B cell (primary cell): Measurements from ENCODE around the gene NFATC1. TPM values are rescaled to one million over a fixed set of nuclear protein-coding genes. Genes with fewer than 3 reads are reported as not detected.
A peak's percentile ranks its signal among the peaks of the same experiment; 100 is the strongest.

Experiments used
- ATAC-seq: fragments of 200-7000 bp; cut with Tn5 transposase; one replicate; pipeline ENCODE4 v1.10.0; 2021; ENCODE audit warnings: low read depth, mild to moderate bottlenecking, moderate number of reproducible peaks, moderate library complexity
- CTCF ChIA-PET: fragments of 350-600 bp; sonication (Branson Sonifier 250); formaldehyde crosslinking; loops from one replicate; lab custom pipeline; 2021; ENCODE audit warnings: antibody characterized with exemption, inconsistent platforms; lab: Charles Lee
- POLR2A ChIA-PET: fragments of 350-600 bp; sonication (Branson Sonifier 250); formaldehyde crosslinking; loops from one replicate; lab custom pipeline; 2021; ENCODE audit warnings: antibody characterized with exemption; lab: Charles Lee
- DNase-seq: peaks from one replicate; pipeline ENCODE4 v3.0.0; 2013
- H2AFZ ChIP-seq: 2 replicates; pipeline ENCODE4 v1.6.1; 2012; ENCODE audit warnings: mild to moderate bottlenecking, low read depth, low read length; ENCODE audit not compliant: insufficient read depth, poor library complexity, severe bottlenecking
- H3K27ac ChIP-seq, 2 donors: 1 replicate in 1 of 2; 2 replicates in 1 of 2; pipeline ENCODE4 v1.5.1; 2012 to 2013; ENCODE audit warnings: low read length in 2 of 2, mild to moderate bottlenecking in 2 of 2, moderate library complexity in 1 of 2
- H3K27me3 ChIP-seq, 4 experiments: fragments of 200-600 bp in 1 of 4; sonication (generic) in 1 of 4; replicated peaks in 1 of 4; 1 replicate in 2 of 4; 2 replicates in 2 of 4; pipeline versions ENCODE4 v1.6.1 to v1.7.0; 2013 to 2016; ENCODE audit warnings: low read length in 3 of 4, mild to moderate bottlenecking in 2 of 4, mixed read lengths in 1 of 4, moderate library complexity in 1 of 4; ENCODE audit not compliant: insufficient read depth in 4 of 4, control insufficient read depth in 3 of 4; ENCODE audit errors: control extremely low read depth in 1 of 4
- H3K36me3 ChIP-seq, 2 experiments: replicated peaks in 1 of 2; 1 replicate in 1 of 2; 2 replicates in 1 of 2; pipeline versions ENCODE4 v1.6.1 to v1.7.1; 2013; ENCODE audit warnings: low read length in 1 of 2; ENCODE audit not compliant: insufficient read depth in 2 of 2, control insufficient read depth in 1 of 2; ENCODE audit errors: control extremely low read depth in 1 of 2, extremely low read depth in 1 of 2
- H3K4me1 ChIP-seq, 2 donors: fragments of 200-600 bp in 1 of 2; sonication (generic) in 1 of 2; 1 replicate in 1 of 2; 2 replicates in 1 of 2; pipeline versions ENCODE4 v1.5.1 to v1.6.1; 2013 to 2017; ENCODE audit warnings: low read length in 2 of 2; ENCODE audit not compliant: control insufficient read depth in 2 of 2, insufficient read depth in 2 of 2
- H3K4me2 ChIP-seq: replicated peaks from 2 replicates; pipeline ENCODE3; 2012; ENCODE audit warnings: mild to moderate bottlenecking, low read depth, low read length; ENCODE audit not compliant: poor library complexity, severe bottlenecking
- H3K4me3 ChIP-seq, 5 experiments: fragments of 200-600 bp in 1 of 5; sonication (generic) in 1 of 5; 1 replicate in 3 of 5; 2 replicates in 2 of 5; pipeline versions ENCODE4 v1.5.1 to v1.7.0; 2011 to 2016; ENCODE audit warnings: low read length in 4 of 5, mild to moderate bottlenecking in 4 of 5, low read depth in 2 of 5, control low read depth in 1 of 5, moderate library complexity in 1 of 5; ENCODE audit not compliant: insufficient read depth in 1 of 5; ENCODE audit errors: control extremely low read depth in 1 of 5, extremely low read depth in 1 of 5
- H3K79me2 ChIP-seq: fragments of 200-600 bp; sonication (generic); one replicate; pipeline ENCODE4 v1.6.0; 2016; ENCODE audit warnings: low read length; ENCODE audit not compliant: control insufficient read depth, insufficient read depth
- H3K9ac ChIP-seq: fragments of 200-600 bp; sonication (generic); 2 replicates; pipeline ENCODE4 v1.6.1; 2017; ENCODE audit warnings: mild to moderate bottlenecking, low read length, moderate library complexity
- H3K9me3 ChIP-seq, 3 donors: one replicate each; pipeline versions ENCODE4 v1.6.1 to v1.7.1; 2013; ENCODE audit warnings: low read length in 2 of 3; ENCODE audit not compliant: control insufficient read depth in 2 of 3, insufficient read depth in 1 of 3; ENCODE audit errors: control extremely low read depth in 1 of 3
- H4K20me1 ChIP-seq: 2 replicates; pipeline ENCODE4 v1.6.0; 2012; ENCODE audit warnings: mild to moderate bottlenecking, low read length; ENCODE audit not compliant: insufficient read depth, control insufficient read depth, poor library complexity, severe bottlenecking
- H3K27ac Mint-ChIP-seq: one replicate; pipeline ENCODE4 v1.8.0; 2021; ENCODE audit warnings: mixed read lengths
- H3K27me3 Mint-ChIP-seq: one replicate; pipeline ENCODE4 v1.8.0; 2021; ENCODE audit warnings: mixed read lengths
- H3K4me1 Mint-ChIP-seq: one replicate; pipeline ENCODE4 v1.8.0; 2021; ENCODE audit warnings: mixed read lengths
- H3K4me3 Mint-ChIP-seq: one replicate; pipeline ENCODE4 v1.8.0; 2021; ENCODE audit warnings: mixed read lengths
- H3K9me3 Mint-ChIP-seq: one replicate; pipeline ENCODE4 v1.8.0; 2022; ENCODE audit warnings: mixed read lengths; ENCODE audit not compliant: insufficient read depth
- EZH2 ChIP-seq: IDR thresholded peaks from 2 replicates; pipeline ENCODE4 v1.6.1; 2012; ENCODE audit warnings: borderline replicate concordance, low read depth, mild to moderate bottlenecking, moderate library complexity, low read length; ENCODE audit not compliant: insufficient read depth, poor library complexity, severe bottlenecking
- WGBS: methylation state at CpG from one replicate; pipeline ENCODE4 v1.1.5; 2013; ENCODE audit warnings: missing lambda C conversion rate; ENCODE audit not compliant: insufficient coverage; 5-methylcytosine and 5-hydroxymethylcytosine counted together
- intact Hi-C: fragments of 100-400 bp; cut with micrococcal nuclease; formaldehyde crosslinking; loops from one replicate; pipeline ENCODE4 v1.10.0; 2022
- polyA plus RNA-seq: library from polyadenylated mRNA; depleted of rRNA; stranded (reverse); fragments of >200 nt; gene quantifications from 2 replicates; pipeline ENCODE4 v1.2.3, GENCODE V29; 2012
- total RNA-seq, 2 donors: library from RNA; stranded (reverse); fragments of 120-200 nt in 1 of 2; gene quantifications; 1 replicate in 1 of 2; 2 replicates in 1 of 2; pipeline versions ENCODE4 v1.2.3 to v1.2.4, GENCODE V29; 2013 to 2022
- TF ChIP-seq, protein P1 (sequence below): fragments of 200-600 bp; IDR thresholded peaks from one replicate; pipeline ENCODE4 v1.8.0; 2022; ENCODE audit warnings: antibody characterized with exemption, mild to moderate bottlenecking

NFATC1 gene
- total and polyA plus RNA-seq, 2 donors (not counting 1 experiment from before 2014, with no cell fraction given): 32.2 to 108 TPM

DNA sequence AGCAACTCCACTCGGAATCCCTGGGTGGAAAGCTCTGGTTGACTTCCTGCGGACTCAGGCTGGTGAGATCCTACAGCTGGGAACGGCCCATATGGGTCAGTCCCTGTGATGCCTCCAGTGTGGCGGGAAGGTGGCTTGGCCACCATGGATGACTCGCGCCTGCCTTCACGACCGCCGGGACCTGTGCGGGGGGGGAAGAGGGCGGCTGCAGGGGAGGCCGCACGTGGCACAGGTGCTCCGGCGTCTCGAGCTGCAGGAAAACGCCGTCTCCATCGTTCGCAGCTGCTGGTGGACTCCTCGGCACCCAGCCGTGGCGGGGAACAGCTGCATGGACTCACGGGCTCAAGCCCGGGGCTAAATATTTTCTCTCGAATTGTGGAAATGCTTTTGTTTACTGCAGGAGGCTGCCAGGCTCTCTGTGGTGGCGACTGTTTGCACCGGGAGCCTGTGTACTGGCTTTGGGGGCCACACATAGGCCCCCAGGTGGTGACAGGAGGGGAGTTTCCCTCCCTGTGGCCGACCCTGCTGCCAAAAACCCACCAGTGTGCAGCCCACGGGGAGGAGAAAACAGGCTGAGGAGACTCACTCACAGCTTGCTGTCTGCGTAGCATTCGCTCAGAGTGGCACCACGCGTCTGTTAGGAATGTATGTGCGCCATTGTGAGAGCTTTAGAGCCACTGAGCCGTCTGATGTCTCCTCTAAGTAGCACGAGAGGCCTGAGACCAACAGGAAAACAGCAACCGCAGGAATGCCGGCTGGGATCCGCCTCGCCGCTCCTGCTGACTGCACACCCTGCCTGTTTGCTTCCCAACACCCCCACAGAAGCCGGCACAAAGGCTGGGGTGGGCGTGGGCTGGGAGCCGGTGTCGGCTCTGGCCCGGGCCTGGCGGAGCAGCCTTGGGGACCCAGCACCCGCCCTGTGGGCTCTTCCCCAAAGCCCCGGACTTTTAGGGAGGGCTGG is 89.2 kb downstream of the NFATC1 start:
- TF ChIP-seq EZH2: no peak
- TF ChIP-seq, protein P1, sequence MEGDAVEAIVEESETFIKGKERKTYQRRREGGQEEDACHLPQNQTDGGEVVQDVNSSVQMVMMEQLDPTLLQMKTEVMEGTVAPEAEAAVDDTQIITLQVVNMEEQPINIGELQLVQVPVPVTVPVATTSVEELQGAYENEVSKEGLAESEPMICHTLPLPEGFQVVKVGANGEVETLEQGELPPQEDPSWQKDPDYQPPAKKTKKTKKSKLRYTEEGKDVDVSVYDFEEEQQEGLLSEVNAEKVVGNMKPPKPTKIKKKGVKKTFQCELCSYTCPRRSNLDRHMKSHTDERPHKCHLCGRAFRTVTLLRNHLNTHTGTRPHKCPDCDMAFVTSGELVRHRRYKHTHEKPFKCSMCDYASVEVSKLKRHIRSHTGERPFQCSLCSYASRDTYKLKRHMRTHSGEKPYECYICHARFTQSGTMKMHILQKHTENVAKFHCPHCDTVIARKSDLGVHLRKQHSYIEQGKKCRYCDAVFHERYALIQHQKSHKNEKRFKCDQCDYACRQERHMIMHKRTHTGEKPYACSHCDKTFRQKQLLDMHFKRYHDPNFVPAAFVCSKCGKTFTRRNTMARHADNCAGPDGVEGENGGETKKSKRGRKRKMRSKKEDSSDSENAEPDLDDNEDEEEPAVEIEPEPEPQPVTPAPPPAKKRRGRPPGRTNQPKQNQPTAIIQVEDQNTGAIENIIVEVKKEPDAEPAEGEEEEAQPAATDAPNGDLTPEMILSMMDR: no peak
- Histone ChIP-seq H3K4me2 (no peak overlapping the region), H3K36me3 (peaks cover 0 to 70% of the 10 kb centered on the region in 2 experiments), H4K20me1 (peaks cover 65% of the 10 kb centered on the region), H3K9me3 (no peaks in the 10 kb centered on the region), H3K27ac (no peak overlapping the region), H2AFZ (no peak overlapping the region), H3K27me3 (no peaks in the 10 kb centered on the region), H3K79me2 (peaks cover 73% of the 10 kb centered on the region), H3K4me3 (no peak overlapping the region), H3K9ac (no peak overlapping the region), H3K4me1 (no peaks in the 10 kb centered on the region)
- CTCF ChIA-PET: interaction anchor here (0.6 to 1.5 kb wide), 3 partner anchors 21 to 106 kb away, joined by 3 read pairs; no protein-coding TSS in a partner anchor
- H3K9me3 Mint-ChIP-seq: no peaks in the 10 kb centered on the region
- DNase-seq (no peak), ATAC-seq (no peak)
- no peaks in the 10 kb centered on the region for H3K27me3 Mint-ChIP-seq
- H3K4me3 Mint-ChIP-seq: no peak overlapping the region
- 88% methylated on average over 48 of the region's 50 CpGs for WGBS
- peaks cover 3% of the 10 kb centered on the region for H3K4me1 Mint-ChIP-seq
- H3K27ac Mint-ChIP-seq: peak overlapping the region; percentile 59
- intact Hi-C loops: no loop called here
- POLR2A ChIA-PET: interaction anchor here (0.8 kb wide), 1 partner anchor 74 kb away, joined by 3 read pairs; no protein-coding TSS in a partner anchor
